ENCODE data around the gene ZNF749.
A peak's percentile ranks its signal among the peaks of the same experiment; 100 is the strongest.

ZNF749 gene

DNA sequence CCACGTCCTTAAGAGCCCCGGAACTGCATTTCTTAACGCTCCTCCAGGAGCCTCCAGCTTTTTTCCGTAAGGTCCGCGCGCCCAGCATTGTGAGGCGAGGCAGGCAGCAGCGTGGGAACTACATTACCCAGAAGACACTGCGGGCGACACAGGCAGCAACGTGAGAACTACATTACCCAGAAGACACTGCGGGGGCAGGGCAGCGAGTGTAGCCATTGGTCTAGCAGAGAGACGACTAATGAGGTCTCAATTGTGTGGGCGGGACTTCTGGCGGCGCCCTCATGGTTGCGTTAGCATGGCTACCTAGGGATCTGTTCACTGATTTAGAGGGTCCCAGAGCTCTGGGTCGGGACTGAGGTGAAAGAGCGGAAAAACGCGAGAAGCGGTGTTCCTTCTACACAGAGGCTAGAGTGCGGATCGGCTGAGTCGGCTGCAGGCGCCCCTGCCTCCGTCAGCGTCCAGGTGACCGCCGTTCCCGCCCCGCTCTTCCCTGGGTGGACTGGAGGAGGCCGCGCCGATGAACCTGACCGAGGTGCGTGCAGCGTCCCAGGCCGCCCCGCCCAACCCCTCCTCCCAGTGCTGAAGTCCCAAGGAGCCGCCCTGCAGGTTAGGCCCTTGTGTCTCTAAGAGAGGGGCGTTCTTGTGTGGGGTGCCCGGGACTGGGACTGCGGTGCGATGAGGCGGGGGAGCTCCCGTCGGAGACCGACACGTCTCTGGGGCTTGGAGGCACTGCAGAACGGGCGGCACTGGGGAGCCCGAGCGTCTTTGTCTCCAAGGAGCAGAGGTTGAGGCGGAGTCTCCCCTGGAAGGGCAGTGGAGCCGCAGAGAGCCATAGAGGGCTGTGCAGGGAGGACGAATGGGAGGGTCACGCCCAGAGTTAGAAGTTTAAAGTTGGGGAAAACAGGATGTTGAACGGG lies at the start of gene ZNF749:
ZNF749 (plus strand) TSS at position 264 of the 917 bp plus-strand sequence; CDS start at position 518, 254 bp downstream.
- DNase-seq (ENCODE audit: low read depth in 1 of 2, low spot score in 1 of 2): peak; percentile 84 to 91

- DNase-seq (ENCODE audit: low read depth in 1 of 2, low spot score in 1 of 2): no peak
Observed at GRCh38 chr19:57389194-57389729, 45.9 kb upstream of the ZNF749 start.

GRCh38 chr19:57389730-57390598 lies 45.2 kb upstream of the ZNF749 start, which contains the start of gene ZNF548:
Gene ZNF548, plus strand, starts transcription at chr19:57389854. Its CDS starts 246 bp downstream, at chr19:57390100.
- peak; percentile 93 to 94 for DNase-seq (ENCODE audit: low read depth in 1 of 2, low spot score in 1 of 2)

GRCh38 chr19:57395710-57396109 lies 39.4 kb upstream of the ZNF749 start:
- no peak for DNase-seq (ENCODE audit: low read depth in 1 of 2, low spot score in 1 of 2)

- DNase-seq (ENCODE audit: low read depth in 1 of 2, low spot score in 1 of 2): no peak
Observed at GRCh38 chr19:57398868-57399267, 36.3 kb upstream of the ZNF749 start.

DNA sequence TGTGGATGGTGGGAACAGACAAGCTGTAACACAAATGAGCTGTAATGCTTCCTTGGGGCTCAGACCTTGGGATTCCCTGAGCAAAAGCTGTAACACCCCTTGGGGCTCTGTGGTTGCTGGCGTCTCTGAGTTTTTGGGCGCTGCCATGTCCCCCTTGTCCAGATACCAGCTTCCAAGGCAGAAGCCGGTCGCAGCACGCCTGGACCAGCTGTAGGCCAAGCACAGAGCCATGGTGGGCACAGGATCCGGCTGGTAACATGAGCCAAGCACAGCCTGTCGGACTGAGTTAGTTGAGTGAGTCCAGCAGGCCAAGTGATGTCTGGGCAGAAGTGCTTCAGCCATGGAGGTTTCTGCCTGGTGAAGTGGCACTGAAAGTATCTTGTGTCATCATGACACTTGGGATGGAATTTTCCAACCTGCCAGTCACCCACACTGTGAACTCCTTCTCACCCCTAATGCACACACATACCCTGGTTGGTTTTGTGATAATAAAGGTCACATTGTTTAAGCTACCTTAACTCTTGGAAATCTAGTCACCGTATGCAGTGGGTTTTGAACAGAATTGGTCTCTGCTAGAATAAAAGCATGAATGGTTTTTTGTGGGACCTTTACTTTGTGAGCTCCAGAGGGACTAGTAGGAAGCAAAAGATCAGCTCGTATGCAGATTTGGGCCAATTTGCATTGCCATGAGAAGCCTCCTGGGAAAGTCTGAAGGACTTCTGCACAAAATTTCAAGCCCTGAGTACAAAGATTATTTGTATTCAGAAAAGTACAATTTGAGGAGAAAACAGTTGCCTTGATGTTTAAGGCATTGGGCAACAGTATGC lies 31.2 kb upstream of the ZNF749 start:
- DNase-seq (ENCODE audit: low read depth in 1 of 2, low spot score in 1 of 2): no peak

GRCh38 chr19:57406516-57407123 lies 28.5 kb upstream of the ZNF749 start:
- DNase-seq (ENCODE audit: low read depth in 1 of 2, low spot score in 1 of 2): peak; percentile 35 to 47

DNA sequence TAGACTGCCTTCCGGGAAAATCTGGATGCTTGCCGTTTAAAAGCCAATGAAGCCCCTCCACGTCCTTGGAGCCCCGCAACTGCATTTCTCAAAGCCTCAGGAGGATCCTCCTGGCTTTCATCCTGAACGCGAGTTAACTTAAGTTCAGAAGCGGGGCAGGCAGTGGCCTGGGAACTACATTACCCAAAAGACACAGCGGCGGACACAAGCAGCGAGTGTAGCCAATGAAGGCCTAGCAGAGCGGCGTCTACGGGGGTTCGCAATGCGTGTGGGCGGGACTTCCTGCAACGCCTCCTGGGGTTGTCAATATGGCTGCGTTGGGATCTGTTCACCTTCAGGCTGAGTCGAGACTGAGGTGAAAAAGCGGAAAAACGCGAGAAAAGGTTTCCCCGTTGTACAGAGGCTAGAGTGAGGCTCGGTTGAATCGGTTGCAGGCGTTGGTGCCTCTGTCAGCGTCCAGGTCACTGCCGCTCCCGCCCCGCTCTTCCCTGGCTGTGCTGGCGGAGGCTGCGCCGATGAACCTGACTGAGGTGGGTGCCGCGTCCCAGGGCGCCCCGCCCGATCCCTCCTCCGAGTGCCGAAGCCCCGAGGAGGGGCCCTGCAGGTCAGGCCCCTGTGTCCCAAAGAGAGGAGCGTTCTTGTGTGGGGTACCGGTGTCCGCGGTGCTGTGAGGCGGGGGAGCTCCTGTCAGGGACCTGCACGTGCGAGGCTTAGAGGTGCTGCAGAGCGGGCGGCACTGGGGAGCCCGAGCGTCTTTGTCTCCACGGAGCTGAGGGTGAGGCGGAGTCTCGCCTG lies 24.1 kb upstream of the ZNF749 start, which contains the start of gene ZNF17:
ZNF17 (plus strand) TSS at position 285 of the 795 bp plus-strand sequence. CDS start 2,455 bp downstream, outside the sequence.
- DNase-seq (ENCODE audit: low read depth in 1 of 2, low spot score in 1 of 2): peak; percentile 80 to 81

- no peak for DNase-seq (ENCODE audit: low read depth in 1 of 2, low spot score in 1 of 2)
Observed at GRCh38 chr19:57419439-57419838, 15.7 kb upstream of the ZNF749 start.

DNA sequence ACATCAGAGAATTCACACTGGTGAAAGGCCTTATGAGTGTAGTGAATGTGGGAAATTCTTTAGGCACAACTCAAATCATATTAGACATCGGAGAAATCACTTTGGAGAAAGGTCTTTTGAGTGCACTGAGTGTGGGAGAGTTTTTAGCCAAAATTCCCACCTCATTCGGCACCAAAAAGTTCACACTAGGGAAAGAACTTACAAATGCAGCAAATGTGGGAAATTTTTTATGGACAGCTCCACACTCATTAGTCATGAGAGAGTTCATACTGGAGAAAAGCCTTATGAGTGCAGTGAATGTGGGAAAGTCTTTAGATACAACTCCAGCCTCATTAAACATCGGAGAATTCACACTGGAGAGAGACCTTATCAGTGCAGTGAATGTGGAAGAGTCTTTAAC lies 14.1 kb upstream of the ZNF749 start:
- no peak for DNase-seq (ENCODE audit: low read depth in 1 of 2, low spot score in 1 of 2)

DNA sequence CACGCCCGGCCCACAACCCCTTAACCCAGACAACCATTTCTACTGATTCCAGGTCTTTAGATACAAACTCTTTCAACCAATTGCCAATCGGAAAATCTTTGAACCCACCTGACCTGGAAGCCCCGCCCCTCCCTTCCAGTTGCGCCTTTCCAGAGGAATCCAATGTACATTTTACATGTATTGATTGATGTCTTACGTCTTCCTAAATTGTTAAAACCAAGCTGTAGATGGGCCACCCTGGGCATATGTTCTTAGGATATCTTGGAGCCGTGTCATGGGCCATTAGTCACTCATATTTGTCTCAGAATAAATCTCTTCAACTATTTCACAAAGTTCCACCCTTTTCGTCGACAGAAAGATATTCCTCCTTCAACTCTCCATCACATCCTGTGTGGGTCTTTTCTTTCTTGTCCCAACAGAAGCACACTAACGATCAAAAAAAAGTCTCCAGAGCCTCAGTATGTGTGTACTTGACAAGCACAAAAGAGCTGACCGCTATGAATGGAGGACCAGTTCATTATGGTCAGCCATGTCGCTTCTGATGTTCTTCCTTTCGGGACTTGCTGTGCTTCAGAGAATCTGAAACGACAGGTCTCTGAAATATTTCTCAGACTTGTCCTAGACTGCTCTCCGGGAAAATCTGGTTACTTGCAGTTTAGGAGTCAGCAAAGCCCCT lies 601 bp upstream of the ZNF749 start:
- no peak for DNase-seq (ENCODE audit: low read depth in 1 of 2, low spot score in 1 of 2)

DNA sequence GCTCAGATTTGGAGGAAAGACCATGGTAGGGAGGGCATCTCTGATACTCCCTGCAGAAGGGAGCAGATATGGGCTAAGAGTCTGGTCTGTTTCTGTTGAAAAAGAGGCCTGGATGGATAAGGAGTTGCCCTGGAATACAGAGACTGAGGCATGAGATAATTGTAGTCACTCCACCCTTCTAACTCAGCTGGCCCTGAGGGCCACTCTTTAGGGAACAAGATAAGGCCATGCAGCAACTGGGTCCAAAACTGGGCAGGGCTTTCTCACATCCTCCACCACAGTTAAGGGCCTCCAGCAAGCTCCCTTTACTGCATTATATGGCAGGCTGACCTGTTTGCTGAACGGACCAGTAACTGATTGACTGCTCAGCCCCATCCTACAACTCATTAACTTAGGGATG lies 1.3 kb downstream of the ZNF749 start:
- DNase-seq (ENCODE audit: low read depth in 1 of 2, low spot score in 1 of 2): no peak

- no peak for DNase-seq (ENCODE audit: low read depth in 1 of 2, low spot score in 1 of 2)
Observed at GRCh38 chr19:57437931-57438330, 2.8 kb downstream of the ZNF749 start.

GRCh38 chr19:57438925-57439324 lies 3.8 kb downstream of the ZNF749 start:
- DNase-seq (ENCODE audit: low read depth in 1 of 2, low spot score in 1 of 2): no peak

- DNase-seq (ENCODE audit: low read depth in 1 of 2, low spot score in 1 of 2): no peak
Observed at GRCh38 chr19:57441979-57442752, 7.0 kb downstream of the ZNF749 start.

GRCh38 chr19:57443121-57443696 lies 8.1 kb downstream of the ZNF749 start:
- no peak for DNase-seq (ENCODE audit: low read depth in 1 of 2, low spot score in 1 of 2)

GRCh38 chr19:57452307-57452706 lies 17.2 kb downstream of the ZNF749 start:
- no peak for DNase-seq (ENCODE audit: low read depth in 1 of 2, low spot score in 1 of 2)

Measured in stimulated activated CD4-positive, alpha-beta T cell treated with anti-CD3 and anti-CD28 coated beads, Interleukin-15, amount 100 ng/mL, for 1 hour (primary cell).